T-helper 17 cell (primary cell): ENCODE data around the gene CLBA1. TPM values are rescaled to one million over a fixed set of nuclear protein-coding genes. Genes with fewer than 3 reads are reported as not detected.

Experiments used
- ATAC-seq: fragments of 150-1000 bp; cut with Tn5 transposase; 2 replicates; pipeline ENCODE4 v1.10.0; 2021; ENCODE audit warnings: mild to moderate bottlenecking, moderate library complexity
- DNase-seq, 3 donors: peaks; one replicate each; pipeline versions ENCODE4 v3.0.0 to v3.0.0-alpha.2; 2020 to 2021
- H3K9me3 ChIP-seq: one replicate; pipeline ENCODE4 v1.7.0; 2013; ENCODE audit warnings: low read length, mild to moderate bottlenecking; ENCODE audit not compliant: control insufficient read depth, poor library complexity, severe bottlenecking
- H3K27ac Mint-ChIP-seq: one replicate; pipeline ENCODE4 v1.8.0; 2022; ENCODE audit warnings: mild to moderate bottlenecking, moderate library complexity, mixed read lengths
- H3K27me3 Mint-ChIP-seq: one replicate; pipeline ENCODE4 v1.8.0; 2022; ENCODE audit warnings: mixed read lengths
- H3K36me3 Mint-ChIP-seq: one replicate; pipeline ENCODE4 v1.8.0; 2022; ENCODE audit warnings: low read depth, mixed read lengths
- H3K4me1 Mint-ChIP-seq: one replicate; pipeline ENCODE4 v1.8.0; 2022; ENCODE audit warnings: mild to moderate bottlenecking, mixed read lengths
- H3K4me3 Mint-ChIP-seq: one replicate; pipeline ENCODE4 v1.8.0; 2022; ENCODE audit warnings: mild to moderate bottlenecking, moderate library complexity, mixed read lengths
- total RNA-seq, 4 donors: library from RNA in 2 of 4; stranded (reverse) in 2 of 4; gene quantifications; one replicate each; pipeline ENCODE4 v1.2.3 and lab custom pipeline; 2022 to 2026

The CLBA1 gene
- total RNA-seq, 2 donors from 2014 or later, result 1.6 to 4.4 TPM

- Mint-ChIP-seq H3K4me3 (no peak overlapping the region), H3K36me3 (peaks cover 2% of the 10 kb centered on the region), H3K27ac (no peak overlapping the region), H3K4me1 (no peaks in the 10 kb centered on the region), H3K27me3 (peaks cover 18% of the 10 kb centered on the region)
- H3K9me3 ChIP-seq, result no peaks in the 10 kb centered on the region
- DNase-seq (no peak), ATAC-seq (no peak)
Observed at GRCh38 chr14:104968541-104969401, 16.8 kb upstream of the CLBA1 start.

- Mint-ChIP-seq H3K36me3 (peaks cover 2% of the 10 kb centered on the region), H3K4me3 (no peak overlapping the region), H3K27me3 (peaks cover 18% of the 10 kb centered on the region), H3K4me1 (no peaks in the 10 kb centered on the region), H3K27ac (no peak overlapping the region)
- DNase-seq (no peak), ATAC-seq (no peak)
- no peaks in the 10 kb centered on the region for H3K9me3 ChIP-seq
Observed at GRCh38 chr14:104969741-104970230, 15.8 kb upstream of the CLBA1 start.

GRCh38 chr14:104970231-104971068, 15.1 kb upstream of the CLBA1 start:
- no peaks in the 10 kb centered on the region for H3K4me1 Mint-ChIP-seq
- no peak overlapping the region for H3K4me3 Mint-ChIP-seq
- ATAC-seq (no peak), DNase-seq (no peak)
- H3K36me3 Mint-ChIP-seq, result peaks cover 2% of the 10 kb centered on the region
- no peaks in the 10 kb centered on the region for H3K9me3 ChIP-seq
- no peak overlapping the region for H3K27ac Mint-ChIP-seq
- H3K27me3 Mint-ChIP-seq, result peaks cover 18% of the 10 kb centered on the region

- ATAC-seq (no peak), DNase-seq (no peak)
- no peaks in the 10 kb centered on the region for H3K9me3 ChIP-seq
- H3K27me3 Mint-ChIP-seq, result peaks cover 27% of the 10 kb centered on the region
- H3K27ac Mint-ChIP-seq, result no peak overlapping the region
- H3K36me3 Mint-ChIP-seq, result no peaks in the 10 kb centered on the region
- peaks cover 7% of the 10 kb centered on the region for H3K4me1 Mint-ChIP-seq
- H3K4me3 Mint-ChIP-seq, result no peak overlapping the region
Observed at GRCh38 chr14:104971447-104972240, 13.9 kb upstream of the CLBA1 start.

- H3K27me3 Mint-ChIP-seq, result peaks cover 34% of the 10 kb centered on the region
- peaks cover 7% of the 10 kb centered on the region for H3K4me1 Mint-ChIP-seq
- H3K27ac Mint-ChIP-seq, result no peak overlapping the region
- ATAC-seq (no peak), DNase-seq (peak in 1 of 3 donors; percentile 8)
- no peaks in the 10 kb centered on the region for H3K36me3 Mint-ChIP-seq
- H3K4me3 Mint-ChIP-seq, result no peak overlapping the region
- H3K9me3 ChIP-seq, result no peaks in the 10 kb centered on the region
Observed at GRCh38 chr14:104972301-104973134, 13.1 kb upstream of the CLBA1 start.

GRCh38 chr14:104973135-104973384, 12.5 kb upstream of the CLBA1 start:
- ATAC-seq (no peak), DNase-seq (peak in 1 of 3 donors; percentile 2)
- Mint-ChIP-seq H3K4me1 (peaks cover 10% of the 10 kb centered on the region), H3K36me3 (no peaks in the 10 kb centered on the region), H3K27me3 (peaks cover 31% of the 10 kb centered on the region), H3K4me3 (no peak overlapping the region), H3K27ac (no peak overlapping the region)
- H3K9me3 ChIP-seq, result no peaks in the 10 kb centered on the region

- ATAC-seq (no peak), DNase-seq (peak in 1 of 3 donors; percentile 8)
- H3K9me3 ChIP-seq, result no peaks in the 10 kb centered on the region
- H3K4me1 Mint-ChIP-seq, result peaks cover 10% of the 10 kb centered on the region
- peaks cover 27% of the 10 kb centered on the region for H3K27me3 Mint-ChIP-seq
- no peak overlapping the region for H3K4me3 Mint-ChIP-seq
- H3K27ac Mint-ChIP-seq, result no peak overlapping the region
- H3K36me3 Mint-ChIP-seq, result no peaks in the 10 kb centered on the region
Observed at GRCh38 chr14:104973385-104974145, 12.0 kb upstream of the CLBA1 start.

- H3K27ac Mint-ChIP-seq, result no peak overlapping the region
- H3K4me1 Mint-ChIP-seq, result peaks cover 11% of the 10 kb centered on the region
- ATAC-seq, result no peak
Observed at GRCh38 chr14:104974146-104974541, 11.4 kb upstream of the CLBA1 start.

GRCh38 chr14:104974665-104975390, 10.8 kb upstream of the CLBA1 start:
- peak in 1 of 3 donors; percentile 8 for DNase-seq
- H3K4me3 Mint-ChIP-seq, result no peak overlapping the region
- no peak overlapping the region for H3K27ac Mint-ChIP-seq

More at GRCh38 chr14:104974146-104974541, 11.4 kb upstream of the CLBA1 start:
- DNase-seq, result peak in 1 of 3 donors; percentile 10
- Mint-ChIP-seq H3K36me3 (no peaks in the 10 kb centered on the region), H3K27me3 (peaks cover 25% of the 10 kb centered on the region), H3K4me3 (no peak overlapping the region)
- no peaks in the 10 kb centered on the region for H3K9me3 ChIP-seq

GRCh38 chr14:104975481-104976197, 9.9 kb upstream of the CLBA1 start:
- H3K9me3 ChIP-seq, result no peaks in the 10 kb centered on the region
- Mint-ChIP-seq H3K27me3 (peaks cover 30% of the 10 kb centered on the region), H3K4me1 (peaks cover 20% of the 10 kb centered on the region), H3K4me3 (peak overlapping the region; percentile 82), H3K27ac (peak overlapping the region; percentile 39), H3K36me3 (peaks cover 3% of the 10 kb centered on the region)
- DNase-seq, result peak in 1 of 3 donors; percentile 8
- peak; percentile 26 for ATAC-seq

More at GRCh38 chr14:104974665-104975390, 10.8 kb upstream of the CLBA1 start:
- Mint-ChIP-seq H3K4me1 (peaks cover 17% of the 10 kb centered on the region), H3K27me3 (peaks cover 27% of the 10 kb centered on the region), H3K36me3 (peaks cover 2% of the 10 kb centered on the region)
- H3K9me3 ChIP-seq, result no peaks in the 10 kb centered on the region
- ATAC-seq, result no peak
